HG03039 (cell line): ENCODE results near the gene CCNI.

Experiments
- ATAC-seq: cut with Tn5 transposase; IDR thresholded peaks from one replicate; pipeline ENCODE4 v1.9.1; 2021; ENCODE audit warnings: mild to moderate bottlenecking, moderate library complexity; ENCODE audit not compliant: unreplicated experiment

CCNI gene

DNA sequence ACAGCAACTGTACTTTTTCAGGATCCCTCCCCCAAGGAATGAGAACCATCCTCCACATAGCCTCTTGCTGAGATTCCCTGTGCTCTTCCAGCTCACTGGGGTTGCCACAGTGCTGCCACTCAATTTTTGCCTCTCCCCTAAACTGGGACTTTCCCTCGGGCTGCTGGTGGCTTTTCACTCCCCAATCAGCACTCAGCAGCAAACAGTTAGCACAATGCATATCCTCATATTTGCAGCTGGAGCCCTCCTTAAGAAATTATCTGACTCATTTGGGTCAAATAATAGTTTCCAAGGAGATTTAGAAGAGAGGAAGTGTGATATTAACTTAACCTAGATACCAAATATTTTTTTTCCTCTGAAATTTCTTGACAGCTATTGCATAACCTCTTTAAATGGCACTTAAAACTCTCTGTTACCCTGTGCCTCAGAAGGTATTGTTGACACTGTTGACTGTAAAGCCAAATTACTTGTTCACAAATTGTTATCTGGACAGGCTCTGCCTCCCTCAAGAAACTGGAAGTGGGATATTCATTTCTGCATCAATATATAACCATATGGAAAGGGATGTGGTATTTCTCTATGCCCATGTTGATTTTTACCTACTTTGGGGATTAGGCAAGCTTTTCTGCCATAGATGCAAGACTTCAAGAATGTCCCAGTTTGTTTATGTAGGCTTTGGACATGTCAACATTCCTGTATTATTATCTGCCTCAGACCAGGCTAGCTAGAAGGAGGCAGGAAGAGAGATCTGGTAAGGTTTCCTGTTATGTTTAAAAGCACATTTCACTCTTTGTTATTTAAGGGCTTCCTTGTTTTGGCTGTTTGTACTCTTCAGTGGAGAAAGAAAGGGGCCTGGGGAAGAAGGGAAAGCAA, 68.2 kb downstream of the CCNI start:
- peak; percentile 63 for ATAC-seq

- ATAC-seq: peak; percentile 20
These were observed 68.9 kb downstream of the CCNI start for GRCh38 chr4:77006753-77007353.

- ATAC-seq: no peak
These were observed 72.4 kb downstream of the CCNI start for GRCh38 chr4:77003400-77003799.

- no peak for ATAC-seq
These were observed 73.3 kb downstream of the CCNI start for GRCh38 chr4:77002321-77003107.

DNA sequence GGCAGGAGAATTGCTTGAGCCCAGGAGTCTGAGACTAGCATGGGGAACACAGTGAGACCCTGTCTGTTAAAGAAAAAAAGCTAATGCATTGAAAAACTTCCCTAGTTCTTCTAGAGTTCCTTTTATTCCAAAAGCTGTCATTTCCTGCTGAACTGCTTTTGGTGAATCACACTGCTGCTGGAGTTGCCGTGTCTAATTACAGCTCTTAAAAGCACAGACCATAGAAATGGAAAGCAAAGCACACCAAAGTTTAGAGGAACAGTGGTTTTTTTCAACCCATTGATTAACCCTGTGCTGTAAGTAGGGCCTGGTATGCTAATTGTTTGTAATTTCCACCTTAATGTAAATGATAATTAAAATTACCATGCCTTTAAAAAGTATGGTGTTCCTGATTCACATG, 73.9 kb downstream of the CCNI start:
- ATAC-seq: no peak

GRCh38 chr4:76998251-76998901, 77.4 kb downstream of the CCNI start:
- no peak for ATAC-seq

DNA sequence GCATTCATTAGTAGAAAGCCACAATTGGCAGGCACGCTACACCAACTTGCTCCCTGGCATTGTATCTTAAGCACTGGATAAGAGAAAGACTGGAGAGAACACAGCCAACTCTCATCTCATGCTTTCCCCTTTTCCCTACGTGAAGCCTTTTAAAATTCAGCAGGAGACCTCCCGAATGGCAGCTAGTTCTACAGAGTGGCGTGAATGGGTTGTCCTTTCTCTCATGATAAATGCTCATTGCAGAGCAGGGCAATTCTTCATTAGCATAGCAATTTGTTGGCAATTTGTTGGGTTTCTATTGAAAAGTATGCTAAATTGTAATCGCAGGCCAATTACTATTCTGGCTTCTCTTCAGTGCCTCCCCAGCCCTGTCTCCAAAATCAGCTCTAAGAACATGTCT, 78.3 kb downstream of the CCNI start:
- no peak for ATAC-seq
